Neural progenitor cell (in vitro differentiated cells): ENCODE results near the gene ATL3.

ENCODE experiments used
- EZH2 ChIP-seq: fragments of 200-600 bp; sonication (generic); IDR thresholded peaks from 2 replicates; pipeline ENCODE4 v1.6.1; 2017; ENCODE audit warnings: antibody characterized with exemption, mild to moderate bottlenecking, moderate library complexity
- TF ChIP-seq, protein P1 (sequence below): fragments of 200-600 bp; sonication (generic); IDR thresholded peaks from 2 replicates; pipeline ENCODE4 v1.5.1; 2017; ENCODE audit warnings: antibody characterized with exemption, mild to moderate bottlenecking

DNA sequence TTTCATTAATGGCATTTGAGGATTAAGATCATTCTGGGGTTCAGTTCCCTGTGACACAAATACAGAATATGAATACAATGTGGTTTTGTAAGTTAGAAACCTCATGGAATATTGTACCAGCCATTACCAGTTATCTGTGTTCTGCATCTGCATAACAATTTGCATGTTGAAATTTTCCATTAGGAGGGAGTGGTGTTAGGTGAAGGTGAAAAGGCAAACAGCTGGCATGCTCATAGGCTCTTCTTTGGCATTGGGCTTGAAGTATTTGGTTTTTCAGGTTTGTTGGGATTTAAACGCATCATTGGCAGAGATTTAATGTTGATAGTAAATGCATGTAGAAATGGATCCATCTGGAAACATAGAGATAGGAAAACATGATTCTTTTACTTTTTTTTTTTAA lies 28.7 kb upstream of the ATL3 start:
- TF ChIP-seq, protein P1, sequence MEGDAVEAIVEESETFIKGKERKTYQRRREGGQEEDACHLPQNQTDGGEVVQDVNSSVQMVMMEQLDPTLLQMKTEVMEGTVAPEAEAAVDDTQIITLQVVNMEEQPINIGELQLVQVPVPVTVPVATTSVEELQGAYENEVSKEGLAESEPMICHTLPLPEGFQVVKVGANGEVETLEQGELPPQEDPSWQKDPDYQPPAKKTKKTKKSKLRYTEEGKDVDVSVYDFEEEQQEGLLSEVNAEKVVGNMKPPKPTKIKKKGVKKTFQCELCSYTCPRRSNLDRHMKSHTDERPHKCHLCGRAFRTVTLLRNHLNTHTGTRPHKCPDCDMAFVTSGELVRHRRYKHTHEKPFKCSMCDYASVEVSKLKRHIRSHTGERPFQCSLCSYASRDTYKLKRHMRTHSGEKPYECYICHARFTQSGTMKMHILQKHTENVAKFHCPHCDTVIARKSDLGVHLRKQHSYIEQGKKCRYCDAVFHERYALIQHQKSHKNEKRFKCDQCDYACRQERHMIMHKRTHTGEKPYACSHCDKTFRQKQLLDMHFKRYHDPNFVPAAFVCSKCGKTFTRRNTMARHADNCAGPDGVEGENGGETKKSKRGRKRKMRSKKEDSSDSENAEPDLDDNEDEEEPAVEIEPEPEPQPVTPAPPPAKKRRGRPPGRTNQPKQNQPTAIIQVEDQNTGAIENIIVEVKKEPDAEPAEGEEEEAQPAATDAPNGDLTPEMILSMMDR: no peak
- TF ChIP-seq EZH2: no peak
